ENCODE results near the gene DEXI. TPM values are rescaled to one million over a fixed set of nuclear protein-coding genes. Genes with fewer than 3 reads are reported as not detected.

DEXI gene
- total and polyA plus RNA-seq, 2 of the 13 experiments (the other 11 are each of a cell fraction or from before 2014, with no cell fraction given): 51.5 to 70.4 TPM

GRCh38 chr16:10918294-10919002, 23.8 kb downstream of the DEXI start (continued):
- no peak for TF ChIP-seq GABPA (IDR thresholded peaks at IDR 0.05; ENCODE audit: low read depth, low read length)
- TF ChIP-seq GABPA (CRISPR knock-in tag; IDR thresholded peaks at IDR 0.05; ENCODE audit: low read depth): peak; percentile 29; the same call in 1 of the 2 replicates
- no peak for TF ChIP-seq MBNL3 (CRISPR knock-in tag; conservative IDR thresholded peaks at IDR 0.05)
- no peak for TF ChIP-seq PRPF4 (IDR thresholded peaks at IDR 0.05; ENCODE audit: low read depth, low read length, poor library complexity, severe bottlenecking)
- TF ChIP-seq KLF11 (CRISPR knock-in tag; IDR thresholded peaks at IDR 0.05): peak; percentile 75; the same call in 1 of the 2 replicates
- TF ChIP-seq LBX2 (CRISPR knock-in tag; IDR thresholded peaks at IDR 0.05; ENCODE audit: borderline replicate concordance): no peak
- TF ChIP-seq BORCS8-MEF2B (CRISPR knock-in tag; IDR thresholded peaks at IDR 0.05): peak; percentile 84
- no peak for TF ChIP-seq RARG (CRISPR knock-in tag; IDR thresholded peaks at IDR 0.05; ENCODE audit: low read depth)
- no peak; the same call in 1 of the 2 replicates for TF ChIP-seq ATF3 (CRISPR knock-in tag; IDR thresholded peaks at IDR 0.05)
- TF ChIP-seq ZNF746 (CRISPR knock-in tag; IDR thresholded peaks at IDR 0.05): no peak; the same call in 1 of the 2 replicates
- peak; percentile 36 for TF ChIP-seq HNRNPLL (IDR thresholded peaks at IDR 0.05; ENCODE audit: low read depth, low read length, poor library complexity, severe bottlenecking)
- no peak for TF ChIP-seq ZUFSP (CRISPR knock-in tag; IDR thresholded peaks at IDR 0.05; ENCODE audit: borderline replicate concordance)
- TF ChIP-seq ZFX (CRISPR knock-in tag; IDR thresholded peaks at IDR 0.05; ENCODE audit: low read depth): peak; percentile 81
- no peak for TF ChIP-seq SMARCE1 (IDR thresholded peaks at IDR 0.05; ENCODE audit: borderline replicate concordance)
- TF ChIP-seq EEA1 (CRISPR knock-in tag; IDR thresholded peaks at IDR 0.05; ENCODE audit: borderline replicate concordance): no peak
- no peak for TF ChIP-seq ZNF382 (CRISPR knock-in tag; IDR thresholded peaks at IDR 0.05; ENCODE audit: borderline replicate concordance)
- TF ChIP-seq ZNF24 (IDR thresholded peaks at IDR 0.05): no peak
- 0 out of 2 replicates have a peak, but pooled peaks have one; percentile 83 for TF ChIP-seq RFXANK (CRISPR knock-in tag; IDR thresholded peaks at IDR 0.05)
- no peak for TF ChIP-seq NR2F1 (CRISPR knock-in tag; IDR thresholded peaks at IDR 0.05)
- 0 out of 2 replicates have a peak, but pooled peaks have one; percentile 19 for TF ChIP-seq IKZF5 (CRISPR knock-in tag; IDR thresholded peaks at IDR 0.05)
- peak; percentile 61; the same call in 1 of the 2 replicates for TF ChIP-seq DNMT1 (CRISPR knock-in tag; IDR thresholded peaks at IDR 0.05)
- peak; percentile 68; the same call in 1 of the 2 replicates for TF ChIP-seq ZNF605 (CRISPR knock-in tag; IDR thresholded peaks at IDR 0.05)
- TF ChIP-seq YEATS4 (CRISPR knock-in tag; IDR thresholded peaks at IDR 0.05; ENCODE audit: borderline replicate concordance): no peak
- no peak for TF ChIP-seq MLLT10 (CRISPR knock-in tag; IDR thresholded peaks at IDR 0.05)
- no peak for TF ChIP-seq BCL3 (CRISPR knock-in tag; IDR thresholded peaks at IDR 0.05)
- TF ChIP-seq ZNF598 (CRISPR knock-in tag; IDR thresholded peaks at IDR 0.05; ENCODE audit: borderline replicate concordance): peak; percentile 74; the same call in 1 of the 2 replicates
